Suprapubic skin (tissue), 4 donors: Measurements from ENCODE around the gene MPHOSPH6. TPM values are rescaled to one million over a fixed set of nuclear protein-coding genes. Genes with fewer than 3 reads are reported as not detected.

Experiments
- DNase-seq, 2 donors: peaks; one replicate each; pipeline ENCODE4 v3.0.0-alpha.2; 2019; ENCODE audit warnings: low spot score in 2 of 2
- H3K27ac ChIP-seq: fragments of 200-600 bp; sonication (generic); one replicate; pipeline ENCODE4 v1.5.1; 2019
- H3K27me3 ChIP-seq: fragments of 200-600 bp; sonication (generic); one replicate; pipeline ENCODE4 v1.5.1; 2019
- H3K36me3 ChIP-seq: fragments of 200-600 bp; sonication (generic); one replicate; pipeline ENCODE4 v1.5.1; 2019
- H3K4me1 ChIP-seq: fragments of 200-600 bp; sonication (generic); one replicate; pipeline ENCODE4 v1.5.1; 2019
- H3K4me3 ChIP-seq: fragments of 200-600 bp; sonication (generic); one replicate; pipeline ENCODE4 v1.5.1; 2019; ENCODE audit warnings: mild to moderate bottlenecking
- H3K9me3 ChIP-seq: fragments of 200-600 bp; sonication (generic); one replicate; pipeline ENCODE4 v1.5.1; 2019
- EP300 ChIP-seq: sonication (generic); formaldehyde crosslinking; IDR thresholded peaks from one replicate; pipeline ENCODE4 v1.6.1; 2017; ENCODE audit warnings: antibody characterized with exemption
- POLR2A ChIP-seq, 2 donors: fragments of 450-650 bp; IDR thresholded peaks; one replicate each; pipeline ENCODE4 v1.6.1; 2017; ENCODE audit warnings: antibody characterized with exemption in 2 of 2, mild to moderate bottlenecking in 2 of 2, moderate library complexity in 2 of 2
- POLR2AphosphoS5 ChIP-seq, 3 donors: sonication (generic); formaldehyde crosslinking; IDR thresholded peaks; one replicate each; pipeline ENCODE4 v1.6.1; 2017; ENCODE audit warnings: antibody characterized with exemption in 3 of 3
- WGBS: methylation state at CpG from one replicate; pipeline ENCODE4 v1.1.5; 2018; 5-methylcytosine and 5-hydroxymethylcytosine counted together
- total RNA-seq, 4 donors: library from RNA; depleted of rRNA; stranded (reverse); fragments of >200 nt; gene quantifications; one replicate each; pipeline ENCODE4 v1.1.0, GENCODE V29; 2016
- TF ChIP-seq, protein P1 (sequence below), 2 donors: fragments of 200-600 bp in 1 of 2; fragments of 450-650 bp in 1 of 2; sonication (generic) in 1 of 2; IDR thresholded peaks; one replicate each; pipeline ENCODE4 v1.5.1; 2016 to 2019; ENCODE audit warnings: antibody characterized with exemption in 2 of 2, mild to moderate bottlenecking in 1 of 2, moderate library complexity in 1 of 2

Gene MPHOSPH6
- total RNA-seq, 4 donors from 2014 or later: 26.2 to 58.0 (median 33.5) TPM

- Histone ChIP-seq H3K4me1 (peaks cover 8% of the 10 kb centered on the region), H3K27ac (peak overlapping the region; percentile 40), H3K4me3 (no peak overlapping the region), H3K27me3 (no peaks in the 10 kb centered on the region), H3K9me3 (no peaks in the 10 kb centered on the region), H3K36me3 (peaks cover 14% of the 10 kb centered on the region)
- TF ChIP-seq POLR2AphosphoS5 (IDR thresholded peaks at IDR 0.05) (no peak), POLR2A (IDR thresholded peaks at IDR 0.05) (no peak), EP300 (no peak)
- TF ChIP-seq, protein P1, sequence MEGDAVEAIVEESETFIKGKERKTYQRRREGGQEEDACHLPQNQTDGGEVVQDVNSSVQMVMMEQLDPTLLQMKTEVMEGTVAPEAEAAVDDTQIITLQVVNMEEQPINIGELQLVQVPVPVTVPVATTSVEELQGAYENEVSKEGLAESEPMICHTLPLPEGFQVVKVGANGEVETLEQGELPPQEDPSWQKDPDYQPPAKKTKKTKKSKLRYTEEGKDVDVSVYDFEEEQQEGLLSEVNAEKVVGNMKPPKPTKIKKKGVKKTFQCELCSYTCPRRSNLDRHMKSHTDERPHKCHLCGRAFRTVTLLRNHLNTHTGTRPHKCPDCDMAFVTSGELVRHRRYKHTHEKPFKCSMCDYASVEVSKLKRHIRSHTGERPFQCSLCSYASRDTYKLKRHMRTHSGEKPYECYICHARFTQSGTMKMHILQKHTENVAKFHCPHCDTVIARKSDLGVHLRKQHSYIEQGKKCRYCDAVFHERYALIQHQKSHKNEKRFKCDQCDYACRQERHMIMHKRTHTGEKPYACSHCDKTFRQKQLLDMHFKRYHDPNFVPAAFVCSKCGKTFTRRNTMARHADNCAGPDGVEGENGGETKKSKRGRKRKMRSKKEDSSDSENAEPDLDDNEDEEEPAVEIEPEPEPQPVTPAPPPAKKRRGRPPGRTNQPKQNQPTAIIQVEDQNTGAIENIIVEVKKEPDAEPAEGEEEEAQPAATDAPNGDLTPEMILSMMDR (IDR thresholded peaks at IDR 0.05): no peak
- WGBS: 76% methylated on average over 14 of the region's 14 CpGs
- no peak for DNase-seq
These were observed 13.1 kb downstream of the MPHOSPH6 start for GRCh38 chr16:82156761-82157533.

DNA sequence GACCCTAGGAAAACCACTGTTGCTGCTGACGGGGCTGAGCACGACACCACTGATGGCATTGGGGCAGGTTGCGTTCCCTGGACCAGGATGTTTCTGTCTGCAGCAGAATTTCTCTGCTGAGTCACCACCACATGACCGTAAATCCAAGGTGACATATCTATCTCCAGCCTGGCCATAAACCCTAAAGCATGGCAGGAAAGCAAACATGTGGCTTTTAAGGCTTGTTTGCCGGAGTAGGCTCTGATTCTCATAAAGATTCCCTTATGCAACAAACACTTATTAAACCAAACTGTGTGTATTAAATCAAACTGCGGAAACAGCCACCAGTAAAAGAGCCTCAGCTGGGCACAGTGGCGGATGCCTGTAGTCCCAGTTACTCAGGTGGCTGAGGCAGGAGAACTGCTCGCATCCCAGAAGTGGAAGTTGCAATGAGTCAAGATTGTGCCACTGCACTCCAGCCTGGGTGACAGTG, 17.3 kb downstream of the MPHOSPH6 start:
- no peak overlapping the region for H3K4me3 ChIP-seq
- no peaks in the 10 kb centered on the region for H3K27me3 ChIP-seq
- WGBS: 90% methylated on average over 8 of the region's 8 CpGs
- H3K4me1 ChIP-seq: peaks cover 4% of the 10 kb centered on the region
- no peak for DNase-seq
- peaks cover 12% of the 10 kb centered on the region for H3K36me3 ChIP-seq
- TF ChIP-seq, protein P1 (IDR thresholded peaks at IDR 0.05): no peak
- TF ChIP-seq EP300: no peak
- TF ChIP-seq POLR2AphosphoS5 (IDR thresholded peaks at IDR 0.05): no peak
- no peak for TF ChIP-seq POLR2A (IDR thresholded peaks at IDR 0.05)
- no peaks in the 10 kb centered on the region for H3K9me3 ChIP-seq
- H3K27ac ChIP-seq: no peak overlapping the region

GRCh38 chr16:82152196-82152595, 17.8 kb downstream of the MPHOSPH6 start:
- H3K27ac ChIP-seq: no peak overlapping the region
- WGBS: 90% methylated on average over 2 of the region's 2 CpGs
- TF ChIP-seq POLR2A (IDR thresholded peaks at IDR 0.05): no peak
- no peak overlapping the region for H3K4me3 ChIP-seq
- H3K36me3 ChIP-seq: peaks cover 17% of the 10 kb centered on the region
- H3K4me1 ChIP-seq: no peaks in the 10 kb centered on the region
- DNase-seq: no peak
- H3K27me3 ChIP-seq: no peaks in the 10 kb centered on the region
- no peaks in the 10 kb centered on the region for H3K9me3 ChIP-seq

- TF ChIP-seq POLR2A (IDR thresholded peaks at IDR 0.05) (no peak), EP300 (no peak), POLR2AphosphoS5 (IDR thresholded peaks at IDR 0.05) (no peak)
- TF ChIP-seq, protein P1 (IDR thresholded peaks at IDR 0.05): no peak
- Histone ChIP-seq H3K36me3 (peaks cover 23% of the 10 kb centered on the region), H3K4me1 (no peaks in the 10 kb centered on the region), H3K27me3 (no peaks in the 10 kb centered on the region), H3K9me3 (no peaks in the 10 kb centered on the region), H3K4me3 (no peak overlapping the region), H3K27ac (no peak overlapping the region)
- 86% methylated on average over 1 of the region's 1 CpG for WGBS
- DNase-seq: no peak
These were observed 19.5 kb downstream of the MPHOSPH6 start for GRCh38 chr16:82150549-82150948.

GRCh38 chr16:82149536-82149935, 20.5 kb downstream of the MPHOSPH6 start:
- Histone ChIP-seq H3K36me3 (peaks cover 23% of the 10 kb centered on the region), H3K27ac (no peak overlapping the region)
- DNase-seq: no peak

More at GRCh38 chr16:82149536-82149935, 20.5 kb downstream of the MPHOSPH6 start:
- Histone ChIP-seq H3K9me3 (no peaks in the 10 kb centered on the region), H3K4me3 (no peak overlapping the region), H3K4me1 (no peaks in the 10 kb centered on the region), H3K27me3 (no peaks in the 10 kb centered on the region)
- TF ChIP-seq POLR2A (IDR thresholded peaks at IDR 0.05) (no peak), POLR2AphosphoS5 (IDR thresholded peaks at IDR 0.05) (no peak), EP300 (no peak)
- TF ChIP-seq, protein P1 (IDR thresholded peaks at IDR 0.05): no peak
- WGBS: 79% methylated on average over 2 of the region's 2 CpGs
